Loucy (cell line): ENCODE data around the gene CD52.
"Not testable (repeated sequence)": the region's sequence is repeated elsewhere in the genome, so short reads cannot be mapped to it uniquely, and the experiment has no call there.

ENCODE experiments used
- H2AFZ ChIP-seq: fragments of 200-600 bp; sonication (generic); 2 replicates; pipeline ENCODE4 v1.6.0; 2016; ENCODE audit warnings: antibody characterized with exemption, mild to moderate bottlenecking, low read length, moderate library complexity
- H3F3A ChIP-seq: fragments of 200-600 bp; 2 replicates; pipeline ENCODE4 v1.6.0; 2016; ENCODE audit warnings: antibody characterized with exemption, low read depth, mild to moderate bottlenecking
- H3K27me3 ChIP-seq: fragments of 200-600 bp; sonication (generic); 2 replicates; pipeline ENCODE4 v1.6.1; 2014; ENCODE audit warnings: low read length, mild to moderate bottlenecking; ENCODE audit not compliant: insufficient read depth, poor library complexity, severe bottlenecking
- H3K36me3 ChIP-seq: fragments of 200-600 bp; sonication (generic); 2 replicates; pipeline ENCODE4 v1.6.1; 2016; ENCODE audit warnings: low read length; ENCODE audit not compliant: insufficient read depth
- H3K4me1 ChIP-seq: fragments of 200-600 bp; sonication (generic); 2 replicates; pipeline ENCODE4 v1.5.1; 2014; ENCODE audit warnings: low read length, mild to moderate bottlenecking; ENCODE audit not compliant: insufficient read depth, poor library complexity, severe bottlenecking
- H3K4me2 ChIP-seq: fragments of 200-600 bp; sonication (generic); 2 replicates; pipeline ENCODE4 v1.6.0; 2014; ENCODE audit warnings: antibody characterized with exemption, low read length, low read depth, mild to moderate bottlenecking; ENCODE audit not compliant: poor library complexity, severe bottlenecking
- H3K4me3 ChIP-seq: fragments of 200-600 bp; sonication (generic); 2 replicates; pipeline ENCODE4 v1.5.1; 2014; ENCODE audit warnings: low read length, mild to moderate bottlenecking, mixed read lengths; ENCODE audit not compliant: poor library complexity, severe bottlenecking
- H3K79me2 ChIP-seq: fragments of 200-600 bp; sonication (generic); 2 replicates; pipeline ENCODE4 v1.6.1; 2014; ENCODE audit warnings: low read length; ENCODE audit not compliant: insufficient read depth
- H3K9ac ChIP-seq: fragments of 200-600 bp; sonication (generic); 2 replicates; pipeline ENCODE4 v1.6.0; 2014; ENCODE audit warnings: mild to moderate bottlenecking, low read depth, low read length, moderate library complexity; ENCODE audit not compliant: poor library complexity, severe bottlenecking
- H3K9me2 ChIP-seq: fragments of 200-600 bp; sonication (generic); replicated peaks from 2 replicates; pipeline ENCODE4 v1.6.1; 2016; ENCODE audit warnings: low read depth, low read length, mixed read lengths
- H3K9me3 ChIP-seq: fragments of 200-600 bp; sonication (generic); 2 replicates; pipeline ENCODE4 v1.6.1; 2014; ENCODE audit warnings: mild to moderate bottlenecking, antibody characterized with exemption, low read length, low read depth; ENCODE audit not compliant: insufficient read depth
- H4K20me1 ChIP-seq: fragments of 200-600 bp; sonication (generic); 2 replicates; pipeline ENCODE4 v1.6.0; 2014; ENCODE audit warnings: antibody characterized with exemption, low read length, mild to moderate bottlenecking; ENCODE audit not compliant: insufficient read depth, poor library complexity, severe bottlenecking
- CTCF ChIP-seq: fragments of 200-600 bp; sonication (generic); conservative IDR thresholded peaks from 2 replicates; pipeline ENCODE4 v1.5.1; 2014; ENCODE audit warnings: mild to moderate bottlenecking, antibody characterized with exemption, low read length
- EZH2phosphoT487 ChIP-seq: fragments of 200-600 bp; IDR thresholded peaks from 2 replicates; pipeline ENCODE4 v1.6.1; 2018; ENCODE audit warnings: antibody characterized with exemption, mild to moderate bottlenecking, moderate library complexity, borderline replicate concordance

CD52 gene

DNA sequence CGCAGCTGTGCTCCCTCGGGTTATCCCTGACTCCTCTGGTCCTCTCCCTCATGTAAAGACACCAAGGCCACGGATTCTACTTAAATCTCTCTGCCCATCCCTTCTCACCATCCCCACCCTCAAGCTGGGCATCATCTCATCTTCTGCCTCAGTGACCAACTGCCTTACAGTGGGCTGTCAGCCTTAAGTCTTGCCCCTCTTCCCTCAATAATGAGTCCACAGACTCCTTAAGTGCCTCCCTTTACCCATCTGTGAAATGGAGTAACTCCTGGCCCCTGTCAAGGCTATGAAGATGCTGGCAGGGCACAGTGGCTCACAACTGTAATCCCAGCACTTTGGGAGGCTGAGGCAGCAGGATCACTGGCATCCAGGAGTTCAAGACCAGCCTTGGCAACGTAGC is 25.8 kb upstream of the CD52 start:
- Histone ChIP-seq H3K9ac (peak overlapping the region; percentile 88), H2AFZ (no peak overlapping the region), H4K20me1 (no peaks in the 10 kb centered on the region), H3F3A (peaks cover 29% of the 10 kb centered on the region), H3K4me1 (peaks cover 52% of the 10 kb centered on the region), H3K79me2 (no peaks in the 10 kb centered on the region), H3K9me3 (no peaks in the 10 kb centered on the region), H3K27me3 (no peaks in the 10 kb centered on the region), H3K4me3 (no peak overlapping the region), H3K4me2 (no peak overlapping the region), H3K9me2 (no peaks in the 10 kb centered on the region), H3K36me3 (no peaks in the 10 kb centered on the region)
- no peak for TF ChIP-seq EZH2phosphoT487
- TF ChIP-seq CTCF: no peak

- not testable (repeated sequence) for H3K79me2 ChIP-seq, H3K9me2 ChIP-seq, H2AFZ ChIP-seq, H3K27me3 ChIP-seq, H3K9ac ChIP-seq, H3K4me3 ChIP-seq, H3K9me3 ChIP-seq, H3K36me3 ChIP-seq, H3K4me2 ChIP-seq, H4K20me1 ChIP-seq
- Histone ChIP-seq H3F3A (peaks cover 23% of the 10 kb centered on the region; the same call in 1 of the 2 replicates), H3K4me1 (peaks cover 46% of the 10 kb centered on the region)
Observed at GRCh38 chr1:26292735-26293134, 25.0 kb upstream of the CD52 start.

DNA sequence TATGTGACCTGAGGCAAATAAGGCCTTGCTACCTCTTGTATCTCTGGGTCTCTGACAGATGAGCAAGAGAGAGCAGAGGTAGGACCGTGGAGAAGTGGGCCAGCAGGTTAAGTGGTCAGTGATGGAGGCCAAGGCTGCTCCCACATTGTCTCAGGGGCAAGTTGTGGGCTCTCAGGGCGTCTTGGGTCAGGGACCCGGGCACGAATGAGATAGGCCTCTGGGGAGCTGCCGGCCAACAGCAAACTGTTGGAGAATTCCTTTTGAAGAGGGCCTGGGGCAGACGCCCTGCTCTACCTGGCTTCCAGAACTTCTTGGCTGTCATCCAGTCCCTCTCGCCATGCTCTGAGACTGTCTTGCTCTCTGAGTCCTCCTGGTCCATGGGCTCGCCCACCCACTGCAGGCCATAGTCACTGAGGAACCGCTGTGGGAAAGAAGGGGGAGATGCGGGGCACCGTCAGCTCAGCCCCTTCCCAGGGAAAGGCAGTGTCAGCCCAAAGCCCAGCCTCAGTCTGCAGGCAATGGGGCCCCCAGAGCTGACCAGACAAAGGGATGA is 23.8 kb upstream of the CD52 start:
- Histone ChIP-seq H3K4me1 (peaks cover 39% of the 10 kb centered on the region), H3F3A (peaks cover 11% of the 10 kb centered on the region; the same call in 1 of the 2 replicates), H4K20me1 (no peaks in the 10 kb centered on the region), H2AFZ (no peak overlapping the region), H3K4me3 (no peak overlapping the region), H3K4me2 (no peak overlapping the region), H3K9me3 (no peaks in the 10 kb centered on the region), H3K9ac (no peak overlapping the region), H3K9me2 (no peaks in the 10 kb centered on the region), H3K36me3 (no peaks in the 10 kb centered on the region), H3K79me2 (no peaks in the 10 kb centered on the region), H3K27me3 (no peaks in the 10 kb centered on the region)
- no peak for TF ChIP-seq EZH2phosphoT487
- no peak for TF ChIP-seq CTCF
